H1 (cell line): ENCODE measurements around the gene ANAPC16. TPM values are rescaled to one million over a fixed set of nuclear protein-coding genes. Genes with fewer than 3 reads are reported as not detected.

ENCODE experiments used
- ATF2 ChIP-seq: IDR thresholded peaks from 2 replicates; pipeline ENCODE4 v1.6.1; 2012; ENCODE audit warnings: low read length, inconsistent platforms
- CEBPB ChIP-seq: IDR thresholded peaks from 2 replicates; pipeline ENCODE4 v1.6.1; 2012; ENCODE audit warnings: low read depth, low read length
- CHD1 ChIP-seq: IDR thresholded peaks from 2 replicates; pipeline ENCODE4 v1.6.1; 2012; ENCODE audit warnings: low read depth, low read length, improper control_type of control experiment
- RBBP5 ChIP-seq: IDR thresholded peaks from 2 replicates; pipeline ENCODE4 v1.7.1; 2012; ENCODE audit warnings: low read depth, mild to moderate bottlenecking, inconsistent platforms, low read length, moderate library complexity, borderline replicate concordance
- TCF12 ChIP-seq: IDR thresholded peaks from 2 replicates; pipeline ENCODE4 v1.6.1; 2011; ENCODE audit warnings: low read depth, mild to moderate bottlenecking, low read length
- polyA plus RNA-seq, 7 experiments: library from polyadenylated mRNA; depleted of rRNA in 3 of 7; stranded (reverse) in 5 of 7; unstranded in 2 of 7; fragments of >200 nt in 5 of 7; fragments of 200-250 nt in 2 of 7; gene quantifications; 1 replicate in 5 of 7; 2 replicates in 1 of 7; 4 replicates in 1 of 7; pipeline versions ENCODE4 v1.2.1 to v1.2.3, GENCODE V29; 2011 to 2013; ENCODE audit warnings: missing spikeins in 2 of 7, mixed read lengths in 2 of 7
- total RNA-seq: library from RNA; stranded (reverse); fragmentation: NEBNext Ultra II Directional; extraction: Animal tissue kit (Norgen Biotek cat#: 25700); gene quantifications from 2 replicates; pipeline ENCODE4 v1.2.1, GENCODE V29; 2021

The ANAPC16 gene
- total and polyA plus RNA-seq, 2 of the 8 experiments (the other 6 are each of a cell fraction or from before 2014, with no cell fraction given) = 53.1 to 57.4 TPM

DNA sequence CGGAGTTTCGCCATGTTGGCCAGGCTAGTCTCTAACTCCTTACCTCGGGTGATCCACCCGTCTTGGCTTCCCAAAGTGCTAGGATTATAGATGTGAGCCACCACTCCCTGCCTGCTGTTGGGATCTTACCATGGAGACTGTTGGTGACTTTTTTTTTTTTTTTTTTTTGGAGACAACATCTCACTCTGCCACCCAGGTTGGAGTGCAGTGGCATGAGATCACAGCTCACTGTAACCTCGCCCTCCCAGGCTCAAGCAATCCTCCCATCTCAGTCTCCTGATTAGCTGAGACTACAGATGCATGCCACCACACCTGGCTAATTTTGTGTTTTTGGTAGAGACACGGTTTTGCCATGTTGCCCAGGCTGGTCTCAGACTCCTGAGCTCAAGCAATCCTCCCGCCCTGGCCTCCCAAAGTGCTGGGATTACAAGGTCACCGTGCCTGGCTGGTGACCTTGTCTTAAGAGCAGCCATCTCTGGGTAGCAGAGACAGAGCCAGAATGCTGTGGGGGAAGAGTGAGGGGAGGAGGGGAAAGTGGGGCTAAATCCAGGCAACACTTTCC lies 26.0 kb downstream of the ANAPC16 start (continued):
- TF ChIP-seq CHD1 = no peak
- TF ChIP-seq CEBPB = no peak
- no peak for TF ChIP-seq ATF2
- TF ChIP-seq TCF12 = no peak
- no peak for TF ChIP-seq RBBP5
- TF ChIP-seq, all 59 proteins: peak for 0
